Body of pancreas (tissue), 4 donors: ENCODE data around the gene EIF2AK3.
"Not testable (repeated sequence)": the region's sequence is repeated elsewhere in the genome, so short reads cannot be mapped to it uniquely, and the experiment has no call there.

Experiments used
- POLR2A ChIP-seq, 3 donors: fragments of 450-650 bp; IDR thresholded peaks; one replicate each; pipeline ENCODE4 v1.6.1; 2016; ENCODE audit warnings: antibody characterized with exemption in 3 of 3, mild to moderate bottlenecking in 2 of 3
- TF ChIP-seq, protein P1 (sequence below), 7 experiments: fragments of 450-650 bp in 4 of 7; fragments of 200-600 bp in 3 of 7; sonication (generic) in 3 of 7; IDR thresholded peaks; one replicate each; pipeline ENCODE4 v1.5.1; 2016 to 2019; ENCODE audit warnings: antibody characterized with exemption in 7 of 7

DNA sequence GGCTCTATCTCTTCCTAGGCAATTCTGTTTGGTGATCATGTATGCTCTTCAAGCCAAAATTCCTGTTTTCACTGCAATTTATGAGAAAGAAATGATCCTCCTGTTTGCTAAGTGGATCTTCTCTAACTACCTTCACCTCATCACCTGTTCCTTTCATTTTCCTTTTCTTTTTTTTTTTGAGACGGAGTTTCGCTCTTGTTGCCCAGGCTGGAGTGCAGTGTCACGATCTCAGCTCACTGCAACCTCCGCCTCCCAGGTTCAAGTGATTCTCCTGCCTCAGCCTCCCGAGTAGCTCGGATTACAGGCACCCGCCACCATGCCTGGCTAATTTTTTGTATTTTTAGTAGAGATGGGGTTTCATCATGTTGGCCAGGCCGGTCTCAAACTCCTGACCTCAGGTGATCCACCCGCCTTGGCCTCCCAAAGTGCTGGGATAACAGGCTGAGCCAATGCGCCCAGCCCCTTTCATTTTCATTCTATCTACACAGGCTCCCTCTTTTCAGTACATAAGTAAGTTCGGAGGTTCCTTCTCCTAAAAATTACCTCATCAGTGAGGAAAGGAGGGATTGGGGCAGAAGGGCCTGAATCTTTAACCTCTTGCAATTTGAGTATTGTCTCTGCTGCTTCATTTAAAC, 3.3 kb downstream of the EIF2AK3 start:
- TF ChIP-seq, protein P1, sequence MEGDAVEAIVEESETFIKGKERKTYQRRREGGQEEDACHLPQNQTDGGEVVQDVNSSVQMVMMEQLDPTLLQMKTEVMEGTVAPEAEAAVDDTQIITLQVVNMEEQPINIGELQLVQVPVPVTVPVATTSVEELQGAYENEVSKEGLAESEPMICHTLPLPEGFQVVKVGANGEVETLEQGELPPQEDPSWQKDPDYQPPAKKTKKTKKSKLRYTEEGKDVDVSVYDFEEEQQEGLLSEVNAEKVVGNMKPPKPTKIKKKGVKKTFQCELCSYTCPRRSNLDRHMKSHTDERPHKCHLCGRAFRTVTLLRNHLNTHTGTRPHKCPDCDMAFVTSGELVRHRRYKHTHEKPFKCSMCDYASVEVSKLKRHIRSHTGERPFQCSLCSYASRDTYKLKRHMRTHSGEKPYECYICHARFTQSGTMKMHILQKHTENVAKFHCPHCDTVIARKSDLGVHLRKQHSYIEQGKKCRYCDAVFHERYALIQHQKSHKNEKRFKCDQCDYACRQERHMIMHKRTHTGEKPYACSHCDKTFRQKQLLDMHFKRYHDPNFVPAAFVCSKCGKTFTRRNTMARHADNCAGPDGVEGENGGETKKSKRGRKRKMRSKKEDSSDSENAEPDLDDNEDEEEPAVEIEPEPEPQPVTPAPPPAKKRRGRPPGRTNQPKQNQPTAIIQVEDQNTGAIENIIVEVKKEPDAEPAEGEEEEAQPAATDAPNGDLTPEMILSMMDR (IDR thresholded peaks at IDR 0.05): not testable (repeated sequence)
- TF ChIP-seq POLR2A (IDR thresholded peaks at IDR 0.05): not testable (repeated sequence)
